ENCODE data around the gene KLF14.
"Not testable (repeated sequence)": the region's sequence is repeated elsewhere in the genome, so short reads cannot be mapped to it uniquely, and the experiment has no call there.

KLF14 gene

GRCh38 chr7:130699686-130700085 lies 34.3 kb downstream of the KLF14 start:
- no peak overlapping the region for H3K4me3 ChIP-seq (ENCODE audit: low read depth, low read length)
- DNase-seq (ENCODE audit: low read depth, low spot score) = no peak
- TF ChIP-seq CTCF (IDR thresholded peaks at IDR 0.05; ENCODE audit: low read depth, low read length) = no peak
- in situ Hi-C loops (cut with HindIII; ENCODE audit: low sequenced_read_pairs) = no loop called here

- no peak for TF ChIP-seq CTCF (IDR thresholded peaks at IDR 0.05; ENCODE audit: low read depth, low read length)
- H3K4me3 ChIP-seq (ENCODE audit: low read depth, low read length) = no peak overlapping the region
- in situ Hi-C loops (cut with HindIII; ENCODE audit: low sequenced_read_pairs) = no loop called here
- DNase-seq (ENCODE audit: low read depth, low spot score) = no peak
These were observed 36.2 kb downstream of the KLF14 start for GRCh38 chr7:130697820-130698219.

GRCh38 chr7:130695840-130696239 lies 38.2 kb downstream of the KLF14 start:
- peak; percentile 41 for DNase-seq (ENCODE audit: low read depth, low spot score)
- TF ChIP-seq CTCF (IDR thresholded peaks at IDR 0.05; ENCODE audit: low read depth, low read length) = peak; percentile 67

GRCh38 chr7:130692396-130692795 lies 41.6 kb downstream of the KLF14 start:
- H3K4me3 ChIP-seq (ENCODE audit: low read depth, low read length); in situ Hi-C loops (cut with HindIII; ENCODE audit: low sequenced_read_pairs): not testable (repeated sequence)

More at GRCh38 chr7:130695840-130696239, 38.2 kb downstream of the KLF14 start:
- in situ Hi-C loops (cut with HindIII; ENCODE audit: low sequenced_read_pairs) = no loop called here
- no peak overlapping the region for H3K4me3 ChIP-seq (ENCODE audit: low read depth, low read length)

GRCh38 chr7:130689683-130690082 lies 44.3 kb downstream of the KLF14 start:
- no peak for DNase-seq (ENCODE audit: low read depth, low spot score)
- no peak for TF ChIP-seq CTCF (IDR thresholded peaks at IDR 0.05; ENCODE audit: low read depth, low read length)
- in situ Hi-C loops (cut with HindIII; ENCODE audit: low sequenced_read_pairs) = no loop called here
- no peak overlapping the region for H3K4me3 ChIP-seq (ENCODE audit: low read depth, low read length)

More at GRCh38 chr7:130692396-130692795, 41.6 kb downstream of the KLF14 start:
- not testable (repeated sequence) for DNase-seq (ENCODE audit: low read depth, low spot score)

- DNase-seq (ENCODE audit: low read depth, low spot score) = no peak
- in situ Hi-C loops (cut with HindIII; ENCODE audit: low sequenced_read_pairs) = no loop called here
- H3K4me3 ChIP-seq (ENCODE audit: low read depth, low read length) = no peak overlapping the region
- no peak for TF ChIP-seq CTCF (IDR thresholded peaks at IDR 0.05; ENCODE audit: low read depth, low read length)
These were observed 51.0 kb downstream of the KLF14 start for GRCh38 chr7:130683026-130683425.
